ENCODE data around the gene LRRC75A. TPM values are rescaled to one million over a fixed set of nuclear protein-coding genes. Genes with fewer than 3 reads are reported as not detected.

LRRC75A gene
- total RNA-seq, 1 donor from 2014 or later = 0.23 TPM

GRCh38 chr17:16511593-16511992 lies 19.6 kb upstream of the LRRC75A start:
- DNase-seq (ENCODE audit: low read depth) = no peak
- no peak overlapping the region for H3K4me3 ChIP-seq (ENCODE audit: low read depth, low read length)
- TF ChIP-seq CTCF (conservative IDR thresholded peaks at IDR 0.05; ENCODE audit: low read depth, low read length) = no peak

DNA sequence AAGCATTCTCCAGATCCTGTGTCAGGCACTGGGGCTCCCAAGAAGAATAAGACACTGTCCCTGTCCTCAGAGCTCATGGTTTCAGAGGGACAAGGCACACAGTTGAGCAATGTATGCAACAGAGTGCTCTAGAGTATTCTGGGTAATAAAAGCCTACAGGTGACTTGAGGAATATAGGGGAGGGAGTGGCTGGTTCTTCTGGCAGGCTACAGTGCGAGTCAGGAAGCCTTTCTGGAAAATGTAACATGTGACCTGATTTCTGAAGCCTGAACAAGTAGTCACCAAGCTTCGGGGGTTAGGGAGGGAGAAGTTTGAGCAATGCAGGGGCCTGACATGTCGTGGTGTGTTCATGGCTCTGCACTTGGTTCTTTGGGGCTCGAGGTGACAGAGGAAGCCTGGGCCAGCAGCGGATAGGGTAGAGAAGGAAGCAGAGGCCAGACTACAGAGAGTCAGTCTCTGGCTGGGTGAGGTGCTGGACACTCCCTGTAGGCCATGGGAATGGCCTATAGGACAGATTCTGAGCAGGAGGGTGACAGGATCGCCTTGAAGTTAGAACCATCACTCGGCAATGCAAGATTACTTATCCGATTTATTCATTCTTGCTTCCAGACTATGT lies 16.0 kb upstream of the LRRC75A start:
- DNase-seq (ENCODE audit: low read depth) = no peak
- H3K4me3 ChIP-seq (ENCODE audit: low read depth, low read length) = no peak overlapping the region
- no peak for TF ChIP-seq CTCF (conservative IDR thresholded peaks at IDR 0.05; ENCODE audit: low read depth, low read length)

DNA sequence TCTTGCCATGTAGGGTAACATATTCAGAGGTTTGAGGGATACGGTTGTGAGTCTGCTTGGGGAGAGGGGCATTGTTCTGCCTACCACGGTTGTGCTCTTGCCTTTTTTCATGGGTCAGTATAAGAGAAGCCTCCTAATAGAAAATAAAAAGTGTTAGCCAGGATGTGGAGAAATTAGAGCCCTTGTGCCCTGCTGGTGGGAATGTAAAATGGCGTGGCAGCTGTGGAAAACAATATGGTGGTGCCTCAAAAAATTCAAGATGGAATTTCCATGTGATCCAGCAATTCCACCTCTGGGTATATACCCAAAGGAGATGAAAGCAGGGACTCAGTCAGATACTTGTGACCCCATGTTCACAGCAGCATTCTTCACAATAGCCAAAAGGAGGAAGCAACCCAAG lies 14.2 kb upstream of the LRRC75A start:
- H3K4me3 ChIP-seq (ENCODE audit: low read depth, low read length) = no peak overlapping the region
- no peak for DNase-seq (ENCODE audit: low read depth)
- peak; percentile 38 for TF ChIP-seq CTCF (conservative IDR thresholded peaks at IDR 0.05; ENCODE audit: low read depth, low read length)

- no peak for DNase-seq (ENCODE audit: low read depth)
- no peak overlapping the region for H3K4me3 ChIP-seq (ENCODE audit: low read depth, low read length)
- no peak for TF ChIP-seq CTCF (conservative IDR thresholded peaks at IDR 0.05; ENCODE audit: low read depth, low read length)
Measured at GRCh38 chr17:16504984-16505383, 13.0 kb upstream of the LRRC75A start.

GRCh38 chr17:16496820-16497489 lies 5.0 kb upstream of the LRRC75A start:
- TF ChIP-seq CTCF (conservative IDR thresholded peaks at IDR 0.05; ENCODE audit: low read depth, low read length) = no peak
- no peak overlapping the region for H3K4me3 ChIP-seq (ENCODE audit: low read depth, low read length)
- DNase-seq (ENCODE audit: low read depth) = no peak

- no peak overlapping the region for H3K4me3 ChIP-seq (ENCODE audit: low read depth, low read length)
- no peak for TF ChIP-seq CTCF (conservative IDR thresholded peaks at IDR 0.05; ENCODE audit: low read depth, low read length)
- no peak for DNase-seq (ENCODE audit: low read depth)
Measured at GRCh38 chr17:16495980-16496819, 4.2 kb upstream of the LRRC75A start.
